CD14-positive monocyte (primary cell): ENCODE results near the gene ASB6. TPM values are rescaled to one million over a fixed set of nuclear protein-coding genes. Genes with fewer than 3 reads are reported as not detected.

Source experiments
- DNase-seq, 3 donors: peaks; one replicate each; pipeline ENCODE4 v3.0.0-alpha.2; 2011 to 2022
- H2AFZ ChIP-seq: 2 replicates; pipeline ENCODE4 v1.6.0; 2012; ENCODE audit warnings: mild to moderate bottlenecking, low read depth, low read length, inconsistent platforms; ENCODE audit not compliant: insufficient read depth, poor library complexity, severe bottlenecking
- H3K27ac ChIP-seq, 2 donors: 1 replicate in 1 of 2; 2 replicates in 1 of 2; pipeline ENCODE4 v1.5.1; 2012 to 2013; ENCODE audit warnings: low read length in 2 of 2, control low read depth in 1 of 2, inconsistent platforms in 1 of 2, low read depth in 1 of 2, mild to moderate bottlenecking in 1 of 2
- H3K27me3 ChIP-seq, 2 donors: one replicate each; pipeline versions ENCODE4 v1.6.0 to v1.6.1; 2011 to 2013; ENCODE audit warnings: low read length in 2 of 2; ENCODE audit not compliant: control insufficient read depth in 2 of 2, insufficient read depth in 2 of 2
- H3K36me3 ChIP-seq, 2 donors: replicated peaks in 1 of 2; 1 replicate in 1 of 2; 2 replicates in 1 of 2; pipeline versions ENCODE4 v1.5.1 to v1.6.1; 2012 to 2013; ENCODE audit warnings: low read length in 2 of 2, control low read depth in 1 of 2, inconsistent platforms in 1 of 2, mild to moderate bottlenecking in 1 of 2; ENCODE audit not compliant: insufficient read depth in 2 of 2, control insufficient read depth in 1 of 2
- H3K4me1 ChIP-seq, 2 donors: 1 replicate in 1 of 2; 2 replicates in 1 of 2; pipeline versions ENCODE4 v1.5.1 to v1.6.1; 2012 to 2013; ENCODE audit warnings: low read length in 2 of 2, control low read depth in 1 of 2, inconsistent platforms in 1 of 2, mild to moderate bottlenecking in 1 of 2, moderate library complexity in 1 of 2; ENCODE audit not compliant: insufficient read depth in 2 of 2, control insufficient read depth in 1 of 2
- H3K4me2 ChIP-seq: replicated peaks from 2 replicates; pipeline ENCODE3; 2012; ENCODE audit warnings: low read length, moderate library complexity, mild to moderate bottlenecking; ENCODE audit not compliant: poor library complexity, severe bottlenecking; ENCODE audit errors: extremely low read depth
- H3K4me3 ChIP-seq, 3 experiments: fragments of 200-600 bp in 1 of 3; sonication (generic) in 1 of 3; replicated peaks in 1 of 3; 1 replicate in 2 of 3; 2 replicates in 1 of 3; pipeline ENCODE4 v1.5.1; 2011 to 2013; ENCODE audit warnings: low read length in 3 of 3, mild to moderate bottlenecking in 3 of 3, control low read depth in 2 of 3, low read depth in 2 of 3, inconsistent platforms in 1 of 3, moderate library complexity in 1 of 3
- H3K79me2 ChIP-seq: 2 replicates; pipeline ENCODE4 v1.6.0; 2012; ENCODE audit warnings: mild to moderate bottlenecking, control low read depth, inconsistent platforms, low read length, moderate library complexity; ENCODE audit not compliant: insufficient read depth
- H3K9ac ChIP-seq: 2 replicates; pipeline ENCODE4 v1.6.0; 2017; ENCODE audit warnings: low read length, mild to moderate bottlenecking; ENCODE audit not compliant: insufficient read depth, poor library complexity, severe bottlenecking
- H3K9me3 ChIP-seq, 2 donors: replicated peaks in 1 of 2; 1 replicate in 1 of 2; 2 replicates in 1 of 2; pipeline versions ENCODE4 v1.5.1 to v1.6.1; 2012 to 2013; ENCODE audit warnings: low read length in 2 of 2, control low read depth in 1 of 2; ENCODE audit not compliant: control insufficient read depth in 1 of 2, insufficient read depth in 1 of 2
- H4K20me1 ChIP-seq: 2 replicates; pipeline ENCODE4 v1.6.0; 2012; ENCODE audit warnings: mild to moderate bottlenecking, low read length, control low read depth, moderate library complexity; ENCODE audit not compliant: insufficient read depth
- H3K27ac Mint-ChIP-seq, 7 donors: one replicate each; pipeline ENCODE4 v1.8.0; 2020; ENCODE audit warnings: mild to moderate bottlenecking in 7 of 7, mixed read lengths in 7 of 7, moderate library complexity in 6 of 7, inconsistent platforms in 2 of 7
- H3K27me3 Mint-ChIP-seq, 3 donors: one replicate each; pipeline ENCODE4 v1.8.0; 2021 to 2022; ENCODE audit warnings: low read depth in 3 of 3, mild to moderate bottlenecking in 3 of 3, mixed read lengths in 3 of 3, moderate library complexity in 3 of 3, inconsistent platforms in 1 of 3
- H3K36me3 Mint-ChIP-seq, 2 donors: one replicate each; pipeline ENCODE4 v1.8.0; 2020; ENCODE audit warnings: mixed read lengths in 2 of 2, inconsistent platforms in 1 of 2, mild to moderate bottlenecking in 1 of 2
- H3K4me1 Mint-ChIP-seq: one replicate; pipeline ENCODE4 v1.8.0; 2020; ENCODE audit warnings: mild to moderate bottlenecking, mixed read lengths
- H3K4me3 Mint-ChIP-seq, 2 donors: one replicate each; pipeline ENCODE4 v1.8.0; 2020; ENCODE audit warnings: mild to moderate bottlenecking in 2 of 2, mixed read lengths in 2 of 2, moderate library complexity in 1 of 2
- H3K9me3 Mint-ChIP-seq, 7 donors: one replicate each; pipeline ENCODE4 v1.8.0; 2020 to 2022; ENCODE audit warnings: mixed read lengths in 7 of 7, mild to moderate bottlenecking in 6 of 7, moderate library complexity in 6 of 7, inconsistent platforms in 2 of 7
- CTCF ChIP-seq: fragments of 200-600 bp; IDR thresholded peaks from one replicate; pipeline ENCODE4 v1.8.0; 2022; ENCODE audit warnings: antibody characterized with exemption, mild to moderate bottlenecking
- WGBS: methylation state at CpG from one replicate; pipeline ENCODE4 v1.1.5; 2013; ENCODE audit warnings: missing lambda C conversion rate; ENCODE audit not compliant: insufficient coverage; 5-methylcytosine and 5-hydroxymethylcytosine counted together
- intact Hi-C, 2 donors: fragments of 100-400 bp; cut with micrococcal nuclease; formaldehyde crosslinking; loops; one replicate each; pipeline versions ENCODE4 v1.15.0 to v1.15.1; 2023
- polyA plus RNA-seq, 3 donors: library from polyadenylated mRNA; depleted of rRNA in 1 of 3; unstranded in 2 of 3; stranded (reverse) in 1 of 3; fragments of 300-500 nt in 2 of 3; fragments of >200 nt in 1 of 3; fragmentation: Illumina TruSeq in 2 of 3; gene quantifications; 1 replicate in 2 of 3; 2 replicates in 1 of 3; pipeline ENCODE4 v1.2.3, GENCODE V29; 2012 to 2021

ASB6 gene
- polyA plus RNA-seq, 3 donors, result 8.1 to 21.1 (median 10.1) TPM

GRCh38 chr9:129604056-129604765 lies 37.7 kb downstream of the ASB6 start:
- H3K4me1 ChIP-seq, result peaks cover 41 to 44% of the 10 kb centered on the region in 2 donors
- H3K27me3 ChIP-seq, result no peaks in the 10 kb centered on the region
- H3K27ac Mint-ChIP-seq, result no peak overlapping the region
- no peaks in the 10 kb centered on the region for H3K36me3 Mint-ChIP-seq
- H3K4me3 ChIP-seq, result no peak overlapping the region
- no peak for DNase-seq
- H3K4me1 Mint-ChIP-seq, result peaks cover 48% of the 10 kb centered on the region
- intact Hi-C loops, result loop anchor here in 1 of 2 donors (10.0 kb wide), 1 partner anchor 109 kb away; no protein-coding TSS in a partner anchor
- H3K4me2 ChIP-seq, result no peak overlapping the region
- 91% methylated on average over 7 of the region's 12 CpGs for WGBS
- H3K4me3 Mint-ChIP-seq, result no peak overlapping the region
- H3K36me3 ChIP-seq, result no peaks in the 10 kb centered on the region
- peaks cover 0 to 1% (median 0%) of the 10 kb centered on the region in 3 donors for H3K27me3 Mint-ChIP-seq
- no peaks in the 10 kb centered on the region for H3K9me3 ChIP-seq
- TF ChIP-seq CTCF, result no peak
- no peaks in the 10 kb centered on the region for H4K20me1 ChIP-seq
- H3K79me2 ChIP-seq, result no peaks in the 10 kb centered on the region
- H3K27ac ChIP-seq, result no peak overlapping the region
- H3K9ac ChIP-seq, result no peak overlapping the region
- H3K9me3 Mint-ChIP-seq, result no peaks in the 10 kb centered on the region
- H2AFZ ChIP-seq, result no peak overlapping the region

GRCh38 chr9:129602598-129603415 lies 39.1 kb downstream of the ASB6 start:
- Histone ChIP-seq H4K20me1 (no peaks in the 10 kb centered on the region), H2AFZ (peak overlapping the region; percentile 41), H3K4me2 (peak overlapping the region; percentile 40), H3K4me1 (peaks cover 33 to 38% of the 10 kb centered on the region in 2 donors), H3K27me3 (no peaks in the 10 kb centered on the region), H3K36me3 (no peaks in the 10 kb centered on the region), H3K27ac (peak overlapping the region in 1 of 2 donors; percentile 11), H3K9ac (no peak overlapping the region), H3K4me3 (peak overlapping the region in 1 of 3 experiments; percentile 27), H3K79me2 (no peaks in the 10 kb centered on the region), H3K9me3 (no peaks in the 10 kb centered on the region)
- intact Hi-C loops, result loop anchor here in 1 of 2 donors (10.0 kb wide), 1 partner anchor 108 kb away; no protein-coding TSS in a partner anchor
- peak in 1 of 3 donors; percentile 37 for DNase-seq
- Mint-ChIP-seq H3K4me1 (peaks cover 43% of the 10 kb centered on the region), H3K4me3 (peak overlapping the region in 1 of 2 donors; percentile 21), H3K9me3 (no peaks in the 10 kb centered on the region), H3K27ac (peak overlapping the region in 5 of 7 donors; percentile 14 to 75 (median 68)), H3K36me3 (peaks cover 2 to 5% of the 10 kb centered on the region in 2 donors), H3K27me3 (peaks cover 3 to 9% (median 5%) of the 10 kb centered on the region in 3 donors)
- WGBS, result 44% methylated on average over 7 of the region's 10 CpGs
- TF ChIP-seq CTCF, result no peak
